SH-SY5Y (cell line): ENCODE results near the gene MFSD12.

Experiments used
- GATA2 ChIP-seq: IDR thresholded peaks from 2 replicates; pipeline ENCODE4 v1.6.1; 2011; ENCODE audit warnings: mild to moderate bottlenecking, low read depth, low read length
- GATA3 ChIP-seq: IDR thresholded peaks from 2 replicates; pipeline ENCODE4 v1.6.1; 2011; ENCODE audit warnings: low read depth, mild to moderate bottlenecking, low read length, moderate library complexity

MFSD12 gene

GRCh38 chr19:3590991-3591659 lies 33.7 kb upstream of the MFSD12 start:
- no peak for TF ChIP-seq GATA2
- no peak for TF ChIP-seq GATA3

- TF ChIP-seq GATA3 (no peak), GATA2 (no peak)
Observed at GRCh38 chr19:3589949-3590348, 32.6 kb upstream of the MFSD12 start.

GRCh38 chr19:3589439-3589838 lies 32.1 kb upstream of the MFSD12 start:
- TF ChIP-seq GATA2, result no peak
- no peak for TF ChIP-seq GATA3

DNA sequence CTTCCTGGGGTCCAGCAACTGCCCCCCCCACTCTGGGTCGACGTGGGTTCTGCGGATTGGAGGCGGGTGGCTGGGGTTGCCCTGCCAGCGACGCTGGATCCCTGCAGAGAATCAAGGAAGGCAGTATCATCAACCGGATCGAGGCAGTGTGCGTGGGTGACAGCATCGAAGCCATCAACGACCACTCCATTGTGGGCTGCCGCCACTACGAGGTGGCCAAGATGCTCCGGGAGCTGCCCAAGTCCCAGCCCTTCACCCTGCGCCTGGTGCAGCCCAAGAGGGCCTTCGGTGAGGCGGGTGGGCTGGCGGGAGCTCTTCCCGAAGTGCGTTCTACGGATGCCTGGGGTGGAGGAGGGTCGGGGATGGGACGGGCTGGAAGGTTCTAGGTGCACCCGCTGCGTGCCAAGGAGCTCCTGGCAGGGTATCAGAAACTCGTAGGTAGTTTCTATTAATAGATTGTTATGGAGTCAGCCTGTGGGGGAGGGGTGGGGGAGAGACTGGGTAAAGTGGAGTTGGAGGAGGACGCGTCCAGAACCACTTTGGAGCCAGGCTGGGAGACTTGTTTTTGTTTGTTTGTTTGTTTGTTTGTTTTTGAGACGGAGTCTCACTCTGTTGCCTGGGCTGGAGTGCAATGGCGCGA lies 29.4 kb upstream of the MFSD12 start:
- no peak for TF ChIP-seq GATA3
- TF ChIP-seq GATA2, result no peak

DNA sequence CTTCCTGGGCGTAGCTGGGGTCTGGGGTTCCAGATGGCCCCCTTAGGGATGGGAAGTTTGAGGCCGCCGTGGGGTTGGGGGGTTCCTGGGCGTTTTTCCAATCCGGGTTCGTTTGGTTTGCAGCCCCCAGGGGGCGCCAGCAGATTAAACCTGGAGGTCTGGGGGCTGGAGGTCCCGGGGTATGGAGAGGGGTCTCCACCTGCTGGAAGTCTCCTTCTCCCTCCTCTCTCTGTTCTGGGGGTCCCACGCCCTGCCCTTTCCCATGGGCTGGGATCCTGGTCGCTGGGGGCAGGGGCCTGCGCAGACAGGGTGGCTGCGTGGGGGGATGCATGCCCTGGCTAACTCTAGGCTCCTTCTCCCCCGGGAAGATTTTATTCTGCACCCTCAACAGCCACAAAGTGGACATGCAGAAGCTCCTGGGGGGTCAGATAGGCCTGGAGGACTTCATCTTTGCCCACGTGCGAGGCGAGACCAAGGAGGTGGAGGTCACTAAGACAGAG lies 28.8 kb upstream of the MFSD12 start:
- no peak for TF ChIP-seq GATA3
- no peak for TF ChIP-seq GATA2

DNA sequence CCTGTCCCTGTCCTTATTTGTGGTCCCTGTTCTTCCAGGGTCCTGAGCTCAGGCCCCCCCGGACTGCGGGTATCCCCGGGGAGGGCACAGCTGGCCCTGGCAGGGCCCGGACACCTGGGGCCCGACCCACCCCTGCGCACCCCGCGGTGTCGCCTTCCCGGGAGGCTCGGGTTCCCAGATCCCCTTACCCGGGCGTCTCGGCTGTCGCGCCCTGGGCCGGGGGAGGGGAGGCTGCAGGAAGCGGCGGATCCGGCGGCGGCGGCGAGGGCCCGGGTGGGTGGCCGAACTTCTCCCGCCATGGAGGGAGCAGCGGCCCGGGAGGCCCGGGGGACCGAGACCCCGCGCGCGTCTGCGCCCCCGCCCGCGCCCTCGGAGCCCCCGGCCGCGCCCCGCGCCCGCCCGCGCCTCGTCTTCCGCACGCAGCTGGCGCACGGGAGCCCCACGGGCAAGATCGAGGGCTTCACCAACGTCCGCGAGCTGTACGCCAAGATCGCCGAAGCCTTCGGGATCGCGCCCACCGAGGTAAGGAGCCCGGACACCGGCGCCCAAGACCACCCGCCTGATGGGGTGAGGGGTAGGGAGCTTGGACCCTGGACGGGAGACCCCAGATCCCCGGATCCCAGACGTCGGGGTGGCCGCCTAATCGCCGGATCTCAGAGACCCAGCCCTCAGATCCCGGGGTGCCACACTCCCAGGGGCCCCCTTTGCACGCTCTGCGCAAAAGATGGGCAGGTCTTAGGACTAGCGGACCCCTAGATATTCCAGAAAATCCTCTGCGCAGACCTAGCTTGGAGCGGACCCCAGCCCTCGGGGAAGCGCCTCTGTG lies 28.1 kb upstream of the MFSD12 start, which contains the start of gene GIPC3:
Gene GIPC3, plus strand, starts transcription at position 178 of the 826 bp plus-strand sequence. Its CDS starts 120 bp downstream, at position 298.
- TF ChIP-seq GATA2 (no peak), GATA3 (no peak)

- TF ChIP-seq GATA3, result no peak
- TF ChIP-seq GATA2, result no peak
Observed at GRCh38 chr19:3580156-3580934, 23.0 kb upstream of the MFSD12 start.

- no peak for TF ChIP-seq GATA2
- TF ChIP-seq GATA3, result no peak
Observed at GRCh38 chr19:3578390-3578789, 21.0 kb upstream of the MFSD12 start.

- TF ChIP-seq GATA3 (no peak), GATA2 (no peak)
Observed at GRCh38 chr19:3577723-3578344, 20.4 kb upstream of the MFSD12 start.

DNA sequence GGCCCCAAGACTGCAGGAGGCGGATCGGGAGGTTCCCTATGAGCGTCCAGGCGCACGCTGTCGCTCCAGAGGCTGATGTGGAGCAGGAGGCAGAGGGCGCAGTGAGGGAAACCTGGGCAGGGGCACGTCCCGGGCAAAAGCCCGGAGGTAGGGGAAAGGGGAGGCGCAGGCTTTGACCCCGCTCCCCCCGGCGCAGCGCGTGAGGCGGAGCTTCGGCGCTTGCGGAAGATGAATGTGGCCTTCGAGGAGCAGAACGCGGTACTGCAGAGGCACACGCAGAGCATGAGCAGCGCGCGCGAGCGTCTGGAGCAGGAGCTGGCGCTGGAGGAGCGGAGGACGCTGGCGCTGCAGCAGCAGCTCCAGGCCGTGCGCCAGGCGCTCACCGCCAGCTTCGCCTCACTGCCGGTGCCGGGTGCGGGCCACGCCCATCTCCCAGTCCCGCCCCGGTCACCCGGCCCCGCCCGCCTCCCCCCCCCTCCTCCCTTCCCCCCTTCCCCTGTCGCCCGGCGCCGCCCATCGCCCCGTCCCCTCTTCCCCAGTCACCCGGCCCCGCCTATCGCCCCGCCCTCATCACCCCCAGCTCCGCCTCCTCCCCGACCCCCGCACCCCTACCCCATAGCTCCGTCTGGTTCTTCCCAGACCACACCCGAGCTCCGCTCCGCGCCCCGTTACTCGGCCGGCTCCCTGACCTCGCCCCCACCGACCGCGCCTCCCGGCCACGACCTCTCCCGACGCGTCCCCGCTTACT lies 19.5 kb upstream of the MFSD12 start:
- TF ChIP-seq GATA2, result no peak

GRCh38 chr19:3575949-3576673 lies 18.7 kb upstream of the MFSD12 start:
- no peak for TF ChIP-seq GATA2
- TF ChIP-seq GATA3, result no peak

GRCh38 chr19:3575260-3575741 lies 17.9 kb upstream of the MFSD12 start:
- no peak for TF ChIP-seq GATA3
- TF ChIP-seq GATA2, result no peak
